ENCODE results near the gene EYS. TPM values are rescaled to one million over a fixed set of nuclear protein-coding genes. Genes with fewer than 3 reads are reported as not detected.

Gene EYS
- total RNA-seq, 4 donors from 2014 or later, result 0.15 TPM; not detected in 3

- no peak for ATAC-seq
- Histone ChIP-seq H3K9me3 (peaks cover 0 to 9% (median 0%) of the 10 kb centered on the region in 3 donors), H3K27ac (no peak overlapping the region), H3K27me3 (no peaks in the 10 kb centered on the region), H3K36me3 (no peaks in the 10 kb centered on the region), H3K4me1 (no peaks in the 10 kb centered on the region), H3K4me3 (no peak overlapping the region)
- 82% methylated on average over 2 of the region's 20 CpGs; no CpG with 5 or more reads in 1 of the 2 donors for WGBS, 2 donors (ENCODE audit: low coverage in 1 of 2)
- TF ChIP-seq EP300 (IDR thresholded peaks at IDR 0.05), result no peak
- no peak for TF ChIP-seq POLR2A (IDR thresholded peaks at IDR 0.05)
Measured at GRCh38 chr6:64547594-64548268, 1159.3 kb downstream of the EYS start.

- H3K9me3 ChIP-seq, result no peaks in the 10 kb centered on the region
- no peak for ATAC-seq
- WGBS, 2 donors (ENCODE audit: low coverage in 1 of 2), result 13 to 17% methylated on average over 2 of the region's 2 CpGs
Measured at GRCh38 chr6:64539917-64540316, 1167.1 kb downstream of the EYS start.

GRCh38 chr6:64538722-64539121, 1168.3 kb downstream of the EYS start:
- H3K27me3 ChIP-seq, result no peaks in the 10 kb centered on the region
- no peak for ATAC-seq
- no peak overlapping the region for H3K4me3 ChIP-seq
- H3K9me3 ChIP-seq, result no peaks in the 10 kb centered on the region
- no peaks in the 10 kb centered on the region for H3K4me1 ChIP-seq
- H3K36me3 ChIP-seq, result no peaks in the 10 kb centered on the region
- no peak overlapping the region for H3K27ac ChIP-seq
- no peak for TF ChIP-seq POLR2A (IDR thresholded peaks at IDR 0.05)
- TF ChIP-seq, protein P1, sequence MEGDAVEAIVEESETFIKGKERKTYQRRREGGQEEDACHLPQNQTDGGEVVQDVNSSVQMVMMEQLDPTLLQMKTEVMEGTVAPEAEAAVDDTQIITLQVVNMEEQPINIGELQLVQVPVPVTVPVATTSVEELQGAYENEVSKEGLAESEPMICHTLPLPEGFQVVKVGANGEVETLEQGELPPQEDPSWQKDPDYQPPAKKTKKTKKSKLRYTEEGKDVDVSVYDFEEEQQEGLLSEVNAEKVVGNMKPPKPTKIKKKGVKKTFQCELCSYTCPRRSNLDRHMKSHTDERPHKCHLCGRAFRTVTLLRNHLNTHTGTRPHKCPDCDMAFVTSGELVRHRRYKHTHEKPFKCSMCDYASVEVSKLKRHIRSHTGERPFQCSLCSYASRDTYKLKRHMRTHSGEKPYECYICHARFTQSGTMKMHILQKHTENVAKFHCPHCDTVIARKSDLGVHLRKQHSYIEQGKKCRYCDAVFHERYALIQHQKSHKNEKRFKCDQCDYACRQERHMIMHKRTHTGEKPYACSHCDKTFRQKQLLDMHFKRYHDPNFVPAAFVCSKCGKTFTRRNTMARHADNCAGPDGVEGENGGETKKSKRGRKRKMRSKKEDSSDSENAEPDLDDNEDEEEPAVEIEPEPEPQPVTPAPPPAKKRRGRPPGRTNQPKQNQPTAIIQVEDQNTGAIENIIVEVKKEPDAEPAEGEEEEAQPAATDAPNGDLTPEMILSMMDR (IDR thresholded peaks at IDR 0.05), result no peak
- TF ChIP-seq EP300 (IDR thresholded peaks at IDR 0.05), result no peak
- no peak for TF ChIP-seq POLR2AphosphoS5 (IDR thresholded peaks at IDR 0.05)
- WGBS, 2 donors (ENCODE audit: low coverage in 1 of 2), result 90 to 91% methylated on average over 4 of the region's 4 CpGs

More at GRCh38 chr6:64539917-64540316, 1167.1 kb downstream of the EYS start:
- no peak overlapping the region for H3K27ac ChIP-seq
- H3K36me3 ChIP-seq, result no peaks in the 10 kb centered on the region
- no peaks in the 10 kb centered on the region for H3K4me1 ChIP-seq
- no peaks in the 10 kb centered on the region for H3K27me3 ChIP-seq
- no peak overlapping the region for H3K4me3 ChIP-seq
- TF ChIP-seq POLR2A (IDR thresholded peaks at IDR 0.05), result no peak
- TF ChIP-seq, protein P1 (IDR thresholded peaks at IDR 0.05), result no peak
- TF ChIP-seq EP300 (IDR thresholded peaks at IDR 0.05), result no peak
- TF ChIP-seq POLR2AphosphoS5 (IDR thresholded peaks at IDR 0.05), result no peak

- no peak for ATAC-seq
- no peaks in the 10 kb centered on the region for H3K36me3 ChIP-seq
- TF ChIP-seq POLR2A (IDR thresholded peaks at IDR 0.05) (no peak), EP300 (IDR thresholded peaks at IDR 0.05) (no peak)
- TF ChIP-seq, protein P1 (IDR thresholded peaks at IDR 0.05), result no peak
- no peaks in the 10 kb centered on the region for H3K4me1 ChIP-seq
- H3K4me3 ChIP-seq, result no peak overlapping the region
- H3K27me3 ChIP-seq, result no peaks in the 10 kb centered on the region
- H3K9me3 ChIP-seq, result peaks cover 0 to 6% (median 0%) of the 10 kb centered on the region in 3 donors
- no peak overlapping the region for H3K27ac ChIP-seq
- whole genome bisulfite sequencing, 2 donors (ENCODE audit: low coverage in 1 of 2), result 88 to 93% methylated on average over 2 of the region's 2 CpGs
Measured at GRCh38 chr6:64527899-64528298, 1179.1 kb downstream of the EYS start.

DNA sequence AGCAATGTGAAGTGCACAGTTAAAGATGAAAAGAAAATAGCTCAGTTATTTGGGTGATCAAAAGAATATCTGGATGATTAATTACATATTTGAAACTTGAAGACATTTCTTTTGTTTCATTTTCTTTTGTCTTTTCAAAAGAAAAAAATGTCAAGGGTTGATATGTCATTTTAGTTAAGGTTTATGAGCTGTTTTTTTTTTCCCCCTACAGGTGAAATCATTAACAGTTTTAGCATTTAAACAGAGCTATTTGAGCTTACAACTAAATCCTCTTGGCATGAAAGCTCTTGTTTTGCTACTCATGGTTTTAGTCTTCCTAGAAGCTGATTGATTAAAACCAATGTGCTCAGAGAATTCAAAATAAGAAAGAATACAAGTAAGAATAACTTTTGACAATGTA, 1184.2 kb downstream of the EYS start:
- TF ChIP-seq, protein P1 (IDR thresholded peaks at IDR 0.05), result no peak
- TF ChIP-seq EP300 (IDR thresholded peaks at IDR 0.05), result no peak
- no peaks in the 10 kb centered on the region for H3K36me3 ChIP-seq
- ATAC-seq, result no peak

More for the DNA sequence above, 1184.2 kb downstream of the EYS start:
- Histone ChIP-seq H3K27me3 (no peaks in the 10 kb centered on the region), H3K27ac (no peak overlapping the region), H3K4me1 (no peaks in the 10 kb centered on the region), H3K4me3 (no peak overlapping the region), H3K9me3 (peaks cover 0 to 6% (median 0%) of the 10 kb centered on the region in 3 donors)

Data from gastroesophageal sphincter (tissue), 4 donors.